GM23338 (cell line): ENCODE data around the gene UBTD1. TPM values are rescaled to one million over a fixed set of nuclear protein-coding genes. Genes with fewer than 3 reads are reported as not detected.

Experiments
- JUNB ChIP-seq: IDR thresholded peaks from one replicate; pipeline ENCODE4 v1.6.1; 2016; ENCODE audit warnings: antibody characterized with exemption; ENCODE audit not compliant: unreplicated experiment
- ZNF331 ChIP-seq: fragments of 250-450 bp; sonication (Bioruptor Pico); IDR thresholded peaks from 2 replicates; pipeline ENCODE4 v1.5.0; 2020; ENCODE audit warnings: low read depth, mild to moderate bottlenecking, moderate library complexity
- ZNF462 ChIP-seq: fragments of 250-450 bp; sonication (Bioruptor Pico); IDR thresholded peaks from 2 replicates; pipeline ENCODE4 v1.5.0; 2020; ENCODE audit warnings: mild to moderate bottlenecking, moderate library complexity
- polyA plus RNA-seq: library from polyadenylated mRNA; unstranded; fragments of >200 nt; fragmentation: Nextera tagmentation; extraction: Ambion mirVana; gene quantifications from 2 replicates; pipeline ENCODE4 v1.2.1, GENCODE V29; 2016
- total RNA-seq: library from RNA; depleted of rRNA; stranded (reverse); fragments of >200 nt; shearing (Covaris generic); gene quantifications from 2 replicates; pipeline ENCODE4 v1.2.3, GENCODE V29; 2014
- TF ChIP-seq, protein P1 (sequence below): IDR thresholded peaks from one replicate; pipeline ENCODE4 v1.6.1; 2018; ENCODE audit warnings: antibody characterized with exemption; ENCODE audit not compliant: unreplicated experiment
- TF ChIP-seq, protein P2 (sequence below), 2 experiments: fragments of 200-600 bp in 1 of 2; sonication (generic) in 1 of 2; conservative IDR thresholded peaks; 2 replicates each; pipeline versions ENCODE4 v1.5.1 to v1.6.1; 2016 to 2017; ENCODE audit warnings: antibody characterized with exemption in 2 of 2, low read depth in 2 of 2, mild to moderate bottlenecking in 2 of 2, moderate library complexity in 1 of 2

UBTD1 gene
- total and polyA plus RNA-seq, 2 experiments from 2014 or later = 17.3 to 29.0 TPM

GRCh38 chr10:97584060-97584797 lies 85.5 kb downstream of the UBTD1 start, which contains the start of gene HOGA1 (continued):
- TF ChIP-seq ZNF462 (CRISPR knock-in tag) (no peak), ZNF331 (CRISPR knock-in tag) (no peak), JUNB (no peak)
- TF ChIP-seq, protein P1, sequence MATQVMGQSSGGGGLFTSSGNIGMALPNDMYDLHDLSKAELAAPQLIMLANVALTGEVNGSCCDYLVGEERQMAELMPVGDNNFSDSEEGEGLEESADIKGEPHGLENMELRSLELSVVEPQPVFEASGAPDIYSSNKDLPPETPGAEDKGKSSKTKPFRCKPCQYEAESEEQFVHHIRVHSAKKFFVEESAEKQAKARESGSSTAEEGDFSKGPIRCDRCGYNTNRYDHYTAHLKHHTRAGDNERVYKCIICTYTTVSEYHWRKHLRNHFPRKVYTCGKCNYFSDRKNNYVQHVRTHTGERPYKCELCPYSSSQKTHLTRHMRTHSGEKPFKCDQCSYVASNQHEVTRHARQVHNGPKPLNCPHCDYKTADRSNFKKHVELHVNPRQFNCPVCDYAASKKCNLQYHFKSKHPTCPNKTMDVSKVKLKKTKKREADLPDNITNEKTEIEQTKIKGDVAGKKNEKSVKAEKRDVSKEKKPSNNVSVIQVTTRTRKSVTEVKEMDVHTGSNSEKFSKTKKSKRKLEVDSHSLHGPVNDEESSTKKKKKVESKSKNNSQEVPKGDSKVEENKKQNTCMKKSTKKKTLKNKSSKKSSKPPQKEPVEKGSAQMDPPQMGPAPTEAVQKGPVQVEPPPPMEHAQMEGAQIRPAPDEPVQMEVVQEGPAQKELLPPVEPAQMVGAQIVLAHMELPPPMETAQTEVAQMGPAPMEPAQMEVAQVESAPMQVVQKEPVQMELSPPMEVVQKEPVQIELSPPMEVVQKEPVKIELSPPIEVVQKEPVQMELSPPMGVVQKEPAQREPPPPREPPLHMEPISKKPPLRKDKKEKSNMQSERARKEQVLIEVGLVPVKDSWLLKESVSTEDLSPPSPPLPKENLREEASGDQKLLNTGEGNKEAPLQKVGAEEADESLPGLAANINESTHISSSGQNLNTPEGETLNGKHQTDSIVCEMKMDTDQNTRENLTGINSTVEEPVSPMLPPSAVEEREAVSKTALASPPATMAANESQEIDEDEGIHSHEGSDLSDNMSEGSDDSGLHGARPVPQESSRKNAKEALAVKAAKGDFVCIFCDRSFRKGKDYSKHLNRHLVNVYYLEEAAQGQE = no peak
- TF ChIP-seq, protein P2, sequence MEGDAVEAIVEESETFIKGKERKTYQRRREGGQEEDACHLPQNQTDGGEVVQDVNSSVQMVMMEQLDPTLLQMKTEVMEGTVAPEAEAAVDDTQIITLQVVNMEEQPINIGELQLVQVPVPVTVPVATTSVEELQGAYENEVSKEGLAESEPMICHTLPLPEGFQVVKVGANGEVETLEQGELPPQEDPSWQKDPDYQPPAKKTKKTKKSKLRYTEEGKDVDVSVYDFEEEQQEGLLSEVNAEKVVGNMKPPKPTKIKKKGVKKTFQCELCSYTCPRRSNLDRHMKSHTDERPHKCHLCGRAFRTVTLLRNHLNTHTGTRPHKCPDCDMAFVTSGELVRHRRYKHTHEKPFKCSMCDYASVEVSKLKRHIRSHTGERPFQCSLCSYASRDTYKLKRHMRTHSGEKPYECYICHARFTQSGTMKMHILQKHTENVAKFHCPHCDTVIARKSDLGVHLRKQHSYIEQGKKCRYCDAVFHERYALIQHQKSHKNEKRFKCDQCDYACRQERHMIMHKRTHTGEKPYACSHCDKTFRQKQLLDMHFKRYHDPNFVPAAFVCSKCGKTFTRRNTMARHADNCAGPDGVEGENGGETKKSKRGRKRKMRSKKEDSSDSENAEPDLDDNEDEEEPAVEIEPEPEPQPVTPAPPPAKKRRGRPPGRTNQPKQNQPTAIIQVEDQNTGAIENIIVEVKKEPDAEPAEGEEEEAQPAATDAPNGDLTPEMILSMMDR (conservative IDR thresholded peaks at IDR 0.05; ENCODE audit: low read depth in 2 of 2) = no peak
